Vagina (tissue), 2 donors: Measurements from ENCODE around the gene CYB5R3. TPM values are rescaled to one million over a fixed set of nuclear protein-coding genes. Genes with fewer than 3 reads are reported as not detected.
A peak's percentile ranks its signal among the peaks of the same experiment; 100 is the strongest.

Experiments used
- DNase-seq, 2 donors: peaks; one replicate each; pipeline ENCODE4 v3.0.0-alpha.2; 2017; ENCODE audit errors: extremely low spot score in 2 of 2
- H3K27ac ChIP-seq: fragments of 200-600 bp; sonication (generic); one replicate; pipeline ENCODE4 v1.5.1; 2019
- H3K27me3 ChIP-seq: fragments of 200-600 bp; sonication (generic); one replicate; pipeline ENCODE4 v1.5.1; 2019
- H3K36me3 ChIP-seq, 2 donors: fragments of 200-600 bp; sonication (generic); one replicate each; pipeline ENCODE4 v1.5.1; 2017 to 2019
- H3K4me1 ChIP-seq: fragments of 200-600 bp; sonication (generic); one replicate; pipeline ENCODE4 v1.5.1; 2019
- H3K4me3 ChIP-seq, 2 donors: fragments of 200-600 bp; sonication (generic); 1 replicate in 1 of 2; 2 replicates in 1 of 2; pipeline ENCODE4 v1.5.1; 2016 to 2019
- H3K9me3 ChIP-seq: fragments of 200-600 bp; sonication (generic); one replicate; pipeline ENCODE4 v1.5.1; 2019
- CTCF ChIP-seq, 3 experiments: fragments of 450-650 bp in 2 of 3; fragments of 200-600 bp in 1 of 3; sonication (generic) in 1 of 3; IDR thresholded peaks; one replicate each; pipeline ENCODE4 v1.5.1; 2017 to 2019; ENCODE audit warnings: antibody characterized with exemption in 3 of 3, mild to moderate bottlenecking in 2 of 3, moderate library complexity in 2 of 3
- POLR2A ChIP-seq, 2 donors: fragments of 450-650 bp; IDR thresholded peaks; one replicate each; pipeline ENCODE4 v1.6.1; 2017; ENCODE audit warnings: antibody characterized with exemption in 2 of 2, mild to moderate bottlenecking in 2 of 2, moderate library complexity in 2 of 2
- POLR2AphosphoS5 ChIP-seq, 2 donors: sonication (generic); formaldehyde crosslinking; IDR thresholded peaks; one replicate each; pipeline ENCODE4 v1.9.0; 2017; ENCODE audit warnings: antibody characterized with exemption in 2 of 2, mild to moderate bottlenecking in 2 of 2, low read depth in 1 of 2; ENCODE audit not compliant: insufficient read depth in 1 of 2
- intact Hi-C: fragments of 100-400 bp; cut with DNase I; formaldehyde crosslinking; loops from one replicate; pipeline ENCODE4 v1.15.1; 2023
- total RNA-seq: library from RNA; depleted of rRNA; stranded (reverse); fragments of >200 nt; gene quantifications from one replicate; pipeline ENCODE4 v1.2.3, GENCODE V29; 2016

Gene CYB5R3
- total RNA-seq, 1 donor from 2014 or later, result 174 TPM

- Histone ChIP-seq H3K4me3 (peak overlapping the region in 1 of 2 donors; percentile 90), H3K36me3 (no peaks in the 10 kb centered on the region), H3K27ac (peak overlapping the region; percentile 99), H3K4me1 (peaks cover 70% of the 10 kb centered on the region), H3K27me3 (no peaks in the 10 kb centered on the region), H3K9me3 (no peaks in the 10 kb centered on the region)
- TF ChIP-seq POLR2AphosphoS5 (IDR thresholded peaks at IDR 0.05; ENCODE audit: insufficient read depth in 1 of 2, low read depth in 1 of 2), result no peak
- no peak for TF ChIP-seq POLR2A (IDR thresholded peaks at IDR 0.05)
- TF ChIP-seq CTCF (IDR thresholded peaks at IDR 0.05), result no peak
- no peak for DNase-seq
- intact Hi-C loops, result no loop called here
Observed at GRCh38 chr22:42643634-42644421, 5.4 kb downstream of the CYB5R3 start.

- peaks cover 65% of the 10 kb centered on the region for H3K4me1 ChIP-seq
- no peak for DNase-seq
- no peaks in the 10 kb centered on the region for H3K36me3 ChIP-seq
- intact Hi-C loops, result no loop called here
- H3K4me3 ChIP-seq, result no peak overlapping the region
- H3K27me3 ChIP-seq, result no peaks in the 10 kb centered on the region
- peak overlapping the region; percentile 99 for H3K27ac ChIP-seq
- TF ChIP-seq POLR2AphosphoS5 (IDR thresholded peaks at IDR 0.05; ENCODE audit: insufficient read depth in 1 of 2, low read depth in 1 of 2) (no peak), POLR2A (IDR thresholded peaks at IDR 0.05) (no peak), CTCF (IDR thresholded peaks at IDR 0.05) (no peak)
- no peaks in the 10 kb centered on the region for H3K9me3 ChIP-seq
Observed at GRCh38 chr22:42642806-42643633, 6.2 kb downstream of the CYB5R3 start.

GRCh38 chr22:42641801-42642413 is 7.3 kb downstream of the CYB5R3 start:
- intact Hi-C loops, result no loop called here
- TF ChIP-seq CTCF (IDR thresholded peaks at IDR 0.05), result no peak
- TF ChIP-seq POLR2A (IDR thresholded peaks at IDR 0.05), result no peak
- no peak for TF ChIP-seq POLR2AphosphoS5 (IDR thresholded peaks at IDR 0.05; ENCODE audit: insufficient read depth in 1 of 2, low read depth in 1 of 2)
- no peak for DNase-seq
- Histone ChIP-seq H3K9me3 (no peaks in the 10 kb centered on the region), H3K27me3 (no peaks in the 10 kb centered on the region), H3K27ac (no peak overlapping the region), H3K36me3 (no peaks in the 10 kb centered on the region), H3K4me1 (peaks cover 64% of the 10 kb centered on the region), H3K4me3 (no peak overlapping the region)

- H3K4me3 ChIP-seq, result no peak overlapping the region
- no peak for TF ChIP-seq CTCF (IDR thresholded peaks at IDR 0.05)
- TF ChIP-seq POLR2AphosphoS5 (IDR thresholded peaks at IDR 0.05; ENCODE audit: insufficient read depth in 1 of 2, low read depth in 1 of 2), result no peak
- peaks cover 62% of the 10 kb centered on the region for H3K4me1 ChIP-seq
- H3K9me3 ChIP-seq, result no peaks in the 10 kb centered on the region
- peaks cover 0 to 7% of the 10 kb centered on the region in 2 donors for H3K36me3 ChIP-seq
- no peak overlapping the region for H3K27ac ChIP-seq
- intact Hi-C loops, result no loop called here
- H3K27me3 ChIP-seq, result no peaks in the 10 kb centered on the region
- DNase-seq, result no peak
Observed at GRCh38 chr22:42639541-42640241, 9.5 kb downstream of the CYB5R3 start.
